GM23338 (cell line): ENCODE results near the gene DDX4. TPM values are rescaled to one million over a fixed set of nuclear protein-coding genes. Genes with fewer than 3 reads are reported as not detected.

ENCODE experiments used
- CREB1 ChIP-seq: fragments of 250-450 bp; sonication (Bioruptor Pico); IDR thresholded peaks from 2 replicates; pipeline ENCODE4 v1.5.0; 2020; ENCODE audit warnings: low read depth, mild to moderate bottlenecking, moderate library complexity
- EZH2 ChIP-seq: fragments of 200-600 bp; sonication (generic); IDR thresholded peaks from one replicate; pipeline ENCODE4 v1.8.0; 2017; ENCODE audit warnings: antibody characterized with exemption, mild to moderate bottlenecking, low read depth; ENCODE audit not compliant: unreplicated experiment
- EZH2phosphoT487 ChIP-seq: fragments of 200-600 bp; sonication (generic); IDR thresholded peaks from one replicate; pipeline ENCODE4 v1.8.1; 2018; ENCODE audit warnings: antibody characterized with exemption; ENCODE audit not compliant: unreplicated experiment
- JUNB ChIP-seq: IDR thresholded peaks from one replicate; pipeline ENCODE4 v1.6.1; 2016; ENCODE audit warnings: antibody characterized with exemption; ENCODE audit not compliant: unreplicated experiment
- NANOG ChIP-seq: IDR thresholded peaks from 2 replicates; pipeline ENCODE4 v1.6.1; 2016; ENCODE audit warnings: antibody characterized with exemption, borderline replicate concordance
- STAT1 ChIP-seq: IDR thresholded peaks from one replicate; pipeline ENCODE4 v1.6.1; 2016; ENCODE audit warnings: antibody characterized with exemption; ENCODE audit not compliant: unreplicated experiment
- ZNF114 ChIP-seq: fragments of 250-450 bp; sonication (Bioruptor Pico); IDR thresholded peaks from 2 replicates; pipeline ENCODE4 v1.5.0; 2020; ENCODE audit warnings: mild to moderate bottlenecking, moderate library complexity
- ZNF331 ChIP-seq: fragments of 250-450 bp; sonication (Bioruptor Pico); IDR thresholded peaks from 2 replicates; pipeline ENCODE4 v1.5.0; 2020; ENCODE audit warnings: low read depth, mild to moderate bottlenecking, moderate library complexity
- polyA plus RNA-seq: library from polyadenylated mRNA; unstranded; fragments of >200 nt; fragmentation: Nextera tagmentation; extraction: Ambion mirVana; gene quantifications from 2 replicates; pipeline ENCODE4 v1.2.1, GENCODE V29; 2016
- total RNA-seq: library from RNA; depleted of rRNA; stranded (reverse); fragments of >200 nt; shearing (Covaris generic); gene quantifications from 2 replicates; pipeline ENCODE4 v1.2.3, GENCODE V29; 2014
- TF ChIP-seq, protein P1 (sequence below): fragments of 250-450 bp; sonication (Bioruptor Pico); IDR thresholded peaks from 2 replicates; pipeline ENCODE4 v1.5.0; 2020; ENCODE audit warnings: mild to moderate bottlenecking, moderate library complexity
- TF ChIP-seq, protein P2 (sequence below): IDR thresholded peaks from 2 replicates; pipeline ENCODE4 v1.6.1; 2016; ENCODE audit warnings: antibody characterized with exemption
- TF ChIP-seq, protein P3 (sequence below): IDR thresholded peaks from one replicate; pipeline ENCODE4 v1.6.1; 2018; ENCODE audit warnings: antibody characterized with exemption; ENCODE audit not compliant: unreplicated experiment
- TF ChIP-seq, protein P4 (sequence below), 2 experiments: fragments of 200-600 bp in 1 of 2; sonication (generic) in 1 of 2; conservative IDR thresholded peaks; 2 replicates each; pipeline versions ENCODE4 v1.5.1 to v1.6.1; 2016 to 2017; ENCODE audit warnings: antibody characterized with exemption in 2 of 2, low read depth in 2 of 2, mild to moderate bottlenecking in 2 of 2, moderate library complexity in 1 of 2

Gene DDX4
- total and polyA plus RNA-seq, 2 experiments from 2014 or later = 0.83 TPM; not detected in 1

DNA sequence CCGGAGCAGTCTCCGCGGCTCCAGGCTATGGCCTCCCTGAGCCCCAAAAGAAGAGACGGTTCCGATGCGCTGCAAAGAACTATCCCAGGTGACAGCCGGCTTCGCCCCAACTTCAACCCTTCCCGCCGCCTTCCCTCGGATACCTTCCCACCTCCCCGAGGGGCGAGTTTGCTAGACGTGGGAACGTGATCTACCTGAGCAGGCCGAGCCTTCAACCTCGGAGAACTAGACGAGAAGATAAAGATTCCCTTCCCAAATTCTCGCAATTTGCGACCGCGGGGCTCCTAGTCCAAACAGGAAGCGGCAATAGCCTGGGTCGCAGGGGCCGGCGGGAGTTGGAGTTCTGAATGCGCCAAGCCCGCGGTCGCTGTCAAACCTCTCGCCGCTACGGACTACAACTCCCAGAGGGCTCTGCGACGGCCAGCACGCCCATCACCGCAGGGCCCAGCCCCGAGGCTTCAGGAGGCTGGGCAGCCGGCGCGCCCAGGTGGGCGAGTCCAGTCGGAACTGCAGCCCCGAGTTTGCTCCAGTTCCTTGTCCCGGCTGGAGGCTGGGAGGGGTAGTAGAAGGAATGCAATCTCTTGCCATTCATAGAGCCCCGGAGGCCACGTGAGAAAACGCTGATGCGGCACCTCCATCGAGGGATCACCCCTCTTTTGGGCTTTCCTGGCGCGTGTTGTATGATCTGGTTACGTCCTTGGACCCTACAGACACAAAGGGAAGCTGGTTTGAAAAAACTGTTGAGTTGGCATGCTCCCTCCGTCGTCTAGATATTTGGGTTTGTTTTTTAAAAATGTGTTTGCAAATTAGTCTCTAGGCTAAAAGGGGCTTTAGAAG is 25.6 kb upstream of the DDX4 start, which contains the start of gene SLC38A9 (continued):
- TF ChIP-seq, protein P1, sequence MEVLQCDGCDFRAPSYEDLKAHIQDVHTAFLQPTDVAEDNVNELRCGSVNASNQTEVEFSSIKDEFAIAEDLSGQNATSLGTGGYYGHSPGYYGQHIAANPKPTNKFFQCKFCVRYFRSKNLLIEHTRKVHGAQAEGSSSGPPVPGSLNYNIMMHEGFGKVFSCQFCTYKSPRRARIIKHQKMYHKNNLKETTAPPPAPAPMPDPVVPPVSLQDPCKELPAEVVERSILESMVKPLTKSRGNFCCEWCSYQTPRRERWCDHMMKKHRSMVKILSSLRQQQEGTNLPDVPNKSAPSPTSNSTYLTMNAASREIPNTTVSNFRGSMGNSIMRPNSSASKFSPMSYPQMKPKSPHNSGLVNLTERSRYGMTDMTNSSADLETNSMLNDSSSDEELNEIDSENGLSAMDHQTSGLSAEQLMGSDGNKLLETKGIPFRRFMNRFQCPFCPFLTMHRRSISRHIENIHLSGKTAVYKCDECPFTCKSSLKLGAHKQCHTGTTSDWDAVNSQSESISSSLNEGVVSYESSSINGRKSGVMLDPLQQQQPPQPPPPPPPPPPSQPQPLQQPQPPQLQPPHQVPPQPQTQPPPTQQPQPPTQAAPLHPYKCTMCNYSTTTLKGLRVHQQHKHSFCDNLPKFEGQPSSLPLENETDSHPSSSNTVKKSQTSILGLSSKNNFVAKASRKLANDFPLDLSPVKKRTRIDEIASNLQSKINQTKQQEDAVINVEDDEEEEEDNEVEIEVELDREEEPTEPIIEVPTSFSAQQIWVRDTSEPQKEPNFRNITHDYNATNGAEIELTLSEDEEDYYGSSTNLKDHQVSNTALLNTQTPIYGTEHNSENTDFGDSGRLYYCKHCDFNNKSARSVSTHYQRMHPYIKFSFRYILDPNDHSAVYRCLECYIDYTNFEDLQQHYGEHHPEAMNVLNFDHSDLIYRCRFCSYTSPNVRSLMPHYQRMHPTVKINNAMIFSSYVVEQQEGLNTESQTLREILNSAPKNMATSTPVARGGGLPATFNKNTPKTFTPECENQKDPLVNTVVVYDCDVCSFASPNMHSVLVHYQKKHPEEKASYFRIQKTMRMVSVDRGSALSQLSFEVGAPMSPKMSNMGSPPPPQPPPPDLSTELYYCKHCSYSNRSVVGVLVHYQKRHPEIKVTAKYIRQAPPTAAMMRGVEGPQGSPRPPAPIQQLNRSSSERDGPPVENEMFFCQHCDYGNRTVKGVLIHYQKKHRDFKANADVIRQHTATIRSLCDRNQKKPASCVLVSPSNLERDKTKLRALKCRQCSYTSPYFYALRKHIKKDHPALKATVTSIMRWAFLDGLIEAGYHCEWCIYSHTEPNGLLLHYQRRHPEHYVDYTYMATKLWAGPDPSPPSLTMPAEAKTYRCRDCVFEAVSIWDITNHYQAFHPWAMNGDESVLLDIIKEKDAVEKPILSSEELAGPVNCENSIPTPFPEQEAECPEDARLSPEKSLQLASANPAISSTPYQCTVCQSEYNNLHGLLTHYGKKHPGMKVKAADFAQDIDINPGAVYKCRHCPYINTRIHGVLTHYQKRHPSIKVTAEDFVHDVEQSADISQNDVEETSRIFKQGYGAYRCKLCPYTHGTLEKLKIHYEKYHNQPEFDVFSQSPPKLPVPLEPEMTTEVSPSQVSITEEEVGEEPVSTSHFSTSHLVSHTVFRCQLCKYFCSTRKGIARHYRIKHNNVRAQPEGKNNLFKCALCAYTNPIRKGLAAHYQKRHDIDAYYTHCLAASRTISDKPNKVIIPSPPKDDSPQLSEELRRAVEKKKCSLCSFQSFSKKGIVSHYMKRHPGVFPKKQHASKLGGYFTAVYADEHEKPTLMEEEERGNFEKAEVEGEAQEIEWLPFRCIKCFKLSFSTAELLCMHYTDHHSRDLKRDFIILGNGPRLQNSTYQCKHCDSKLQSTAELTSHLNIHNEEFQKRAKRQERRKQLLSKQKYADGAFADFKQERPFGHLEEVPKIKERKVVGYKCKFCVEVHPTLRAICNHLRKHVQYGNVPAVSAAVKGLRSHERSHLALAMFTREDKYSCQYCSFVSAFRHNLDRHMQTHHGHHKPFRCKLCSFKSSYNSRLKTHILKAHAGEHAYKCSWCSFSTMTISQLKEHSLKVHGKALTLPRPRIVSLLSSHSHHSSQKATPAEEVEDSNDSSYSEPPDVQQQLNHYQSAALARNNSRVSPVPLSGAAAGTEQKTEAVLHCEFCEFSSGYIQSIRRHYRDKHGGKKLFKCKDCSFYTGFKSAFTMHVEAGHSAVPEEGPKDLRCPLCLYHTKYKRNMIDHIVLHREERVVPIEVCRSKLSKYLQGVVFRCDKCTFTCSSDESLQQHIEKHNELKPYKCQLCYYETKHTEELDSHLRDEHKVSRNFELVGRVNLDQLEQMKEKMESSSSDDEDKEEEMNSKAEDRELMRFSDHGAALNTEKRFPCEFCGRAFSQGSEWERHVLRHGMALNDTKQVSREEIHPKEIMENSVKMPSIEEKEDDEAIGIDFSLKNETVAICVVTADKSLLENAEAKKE (CRISPR knock-in tag) = no peak
- TF ChIP-seq, protein P2, sequence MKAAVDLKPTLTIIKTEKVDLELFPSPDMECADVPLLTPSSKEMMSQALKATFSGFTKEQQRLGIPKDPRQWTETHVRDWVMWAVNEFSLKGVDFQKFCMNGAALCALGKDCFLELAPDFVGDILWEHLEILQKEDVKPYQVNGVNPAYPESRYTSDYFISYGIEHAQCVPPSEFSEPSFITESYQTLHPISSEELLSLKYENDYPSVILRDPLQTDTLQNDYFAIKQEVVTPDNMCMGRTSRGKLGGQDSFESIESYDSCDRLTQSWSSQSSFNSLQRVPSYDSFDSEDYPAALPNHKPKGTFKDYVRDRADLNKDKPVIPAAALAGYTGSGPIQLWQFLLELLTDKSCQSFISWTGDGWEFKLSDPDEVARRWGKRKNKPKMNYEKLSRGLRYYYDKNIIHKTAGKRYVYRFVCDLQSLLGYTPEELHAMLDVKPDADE = peak; percentile 87
- TF ChIP-seq CREB1 (no peak; the same call in 1 of the 2 replicates), JUNB (no peak), EZH2phosphoT487 (no peak), ZNF114 (no peak), EZH2 (no peak), STAT1 (no peak), NANOG (no peak), ZNF331 (CRISPR knock-in tag) (no peak)
- TF ChIP-seq, protein P3, sequence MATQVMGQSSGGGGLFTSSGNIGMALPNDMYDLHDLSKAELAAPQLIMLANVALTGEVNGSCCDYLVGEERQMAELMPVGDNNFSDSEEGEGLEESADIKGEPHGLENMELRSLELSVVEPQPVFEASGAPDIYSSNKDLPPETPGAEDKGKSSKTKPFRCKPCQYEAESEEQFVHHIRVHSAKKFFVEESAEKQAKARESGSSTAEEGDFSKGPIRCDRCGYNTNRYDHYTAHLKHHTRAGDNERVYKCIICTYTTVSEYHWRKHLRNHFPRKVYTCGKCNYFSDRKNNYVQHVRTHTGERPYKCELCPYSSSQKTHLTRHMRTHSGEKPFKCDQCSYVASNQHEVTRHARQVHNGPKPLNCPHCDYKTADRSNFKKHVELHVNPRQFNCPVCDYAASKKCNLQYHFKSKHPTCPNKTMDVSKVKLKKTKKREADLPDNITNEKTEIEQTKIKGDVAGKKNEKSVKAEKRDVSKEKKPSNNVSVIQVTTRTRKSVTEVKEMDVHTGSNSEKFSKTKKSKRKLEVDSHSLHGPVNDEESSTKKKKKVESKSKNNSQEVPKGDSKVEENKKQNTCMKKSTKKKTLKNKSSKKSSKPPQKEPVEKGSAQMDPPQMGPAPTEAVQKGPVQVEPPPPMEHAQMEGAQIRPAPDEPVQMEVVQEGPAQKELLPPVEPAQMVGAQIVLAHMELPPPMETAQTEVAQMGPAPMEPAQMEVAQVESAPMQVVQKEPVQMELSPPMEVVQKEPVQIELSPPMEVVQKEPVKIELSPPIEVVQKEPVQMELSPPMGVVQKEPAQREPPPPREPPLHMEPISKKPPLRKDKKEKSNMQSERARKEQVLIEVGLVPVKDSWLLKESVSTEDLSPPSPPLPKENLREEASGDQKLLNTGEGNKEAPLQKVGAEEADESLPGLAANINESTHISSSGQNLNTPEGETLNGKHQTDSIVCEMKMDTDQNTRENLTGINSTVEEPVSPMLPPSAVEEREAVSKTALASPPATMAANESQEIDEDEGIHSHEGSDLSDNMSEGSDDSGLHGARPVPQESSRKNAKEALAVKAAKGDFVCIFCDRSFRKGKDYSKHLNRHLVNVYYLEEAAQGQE = no peak
- TF ChIP-seq, protein P4, sequence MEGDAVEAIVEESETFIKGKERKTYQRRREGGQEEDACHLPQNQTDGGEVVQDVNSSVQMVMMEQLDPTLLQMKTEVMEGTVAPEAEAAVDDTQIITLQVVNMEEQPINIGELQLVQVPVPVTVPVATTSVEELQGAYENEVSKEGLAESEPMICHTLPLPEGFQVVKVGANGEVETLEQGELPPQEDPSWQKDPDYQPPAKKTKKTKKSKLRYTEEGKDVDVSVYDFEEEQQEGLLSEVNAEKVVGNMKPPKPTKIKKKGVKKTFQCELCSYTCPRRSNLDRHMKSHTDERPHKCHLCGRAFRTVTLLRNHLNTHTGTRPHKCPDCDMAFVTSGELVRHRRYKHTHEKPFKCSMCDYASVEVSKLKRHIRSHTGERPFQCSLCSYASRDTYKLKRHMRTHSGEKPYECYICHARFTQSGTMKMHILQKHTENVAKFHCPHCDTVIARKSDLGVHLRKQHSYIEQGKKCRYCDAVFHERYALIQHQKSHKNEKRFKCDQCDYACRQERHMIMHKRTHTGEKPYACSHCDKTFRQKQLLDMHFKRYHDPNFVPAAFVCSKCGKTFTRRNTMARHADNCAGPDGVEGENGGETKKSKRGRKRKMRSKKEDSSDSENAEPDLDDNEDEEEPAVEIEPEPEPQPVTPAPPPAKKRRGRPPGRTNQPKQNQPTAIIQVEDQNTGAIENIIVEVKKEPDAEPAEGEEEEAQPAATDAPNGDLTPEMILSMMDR (conservative IDR thresholded peaks at IDR 0.05; ENCODE audit: low read depth in 2 of 2) = no peak
